ES-I3 (cell line): ENCODE results near the gene TENT5C.

ENCODE experiments used
- H3K36me3 ChIP-seq: 2 replicates; pipeline ENCODE4 v1.6.1; 2013; ENCODE audit warnings: mild to moderate bottlenecking, low read length, control low read depth, moderate library complexity; ENCODE audit not compliant: insufficient read depth
- H3K4me1 ChIP-seq: 2 replicates; pipeline ENCODE4 v1.6.1; 2013; ENCODE audit warnings: mild to moderate bottlenecking, control low read depth, low read length; ENCODE audit not compliant: insufficient read depth
- H3K9ac ChIP-seq: 2 replicates; pipeline ENCODE4 v1.6.1; 2013; ENCODE audit warnings: low read depth, mild to moderate bottlenecking, low read length, moderate library complexity
- H3K9me3 ChIP-seq: 2 replicates; pipeline ENCODE4 v1.6.1; 2013; ENCODE audit warnings: mild to moderate bottlenecking, low read length, moderate library complexity; ENCODE audit not compliant: control insufficient read depth, insufficient read depth

The TENT5C gene

GRCh38 chr1:117609471-117609911 lies 3.6 kb downstream of the TENT5C start:
- Histone ChIP-seq H3K4me1 (peaks cover 5% of the 10 kb centered on the region; the same call in 1 of the 2 replicates), H3K9ac (no peak overlapping the region)

DNA sequence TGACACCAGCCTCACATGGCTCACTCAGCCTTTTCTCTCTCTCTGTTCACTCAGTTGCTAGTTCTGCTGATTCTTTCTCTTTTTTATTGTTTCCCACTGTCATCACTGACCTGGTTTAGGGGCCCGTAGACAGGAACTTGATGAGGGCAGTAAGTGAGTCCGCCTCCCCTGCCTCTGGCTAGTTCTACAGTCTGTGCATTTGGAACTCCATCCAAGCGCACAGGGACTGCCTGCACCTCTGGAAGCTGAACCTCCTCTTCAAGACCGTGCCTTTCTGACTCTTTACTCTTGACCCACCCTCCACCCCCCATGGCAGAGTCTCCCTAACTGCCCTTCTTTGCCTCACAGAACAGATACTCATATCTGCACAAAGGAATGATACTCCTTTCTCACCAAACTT lies 4.2 kb downstream of the TENT5C start:
- Histone ChIP-seq H3K36me3 (no peaks in the 10 kb centered on the region), H3K9ac (no peak overlapping the region), H3K4me1 (peaks cover 5% of the 10 kb centered on the region; the same call in 1 of the 2 replicates), H3K9me3 (no peaks in the 10 kb centered on the region; the same call in 1 of the 2 replicates)

More at GRCh38 chr1:117609471-117609911, 3.6 kb downstream of the TENT5C start:
- H3K36me3 ChIP-seq: no peaks in the 10 kb centered on the region
- H3K9me3 ChIP-seq: no peaks in the 10 kb centered on the region; the same call in 1 of the 2 replicates

DNA sequence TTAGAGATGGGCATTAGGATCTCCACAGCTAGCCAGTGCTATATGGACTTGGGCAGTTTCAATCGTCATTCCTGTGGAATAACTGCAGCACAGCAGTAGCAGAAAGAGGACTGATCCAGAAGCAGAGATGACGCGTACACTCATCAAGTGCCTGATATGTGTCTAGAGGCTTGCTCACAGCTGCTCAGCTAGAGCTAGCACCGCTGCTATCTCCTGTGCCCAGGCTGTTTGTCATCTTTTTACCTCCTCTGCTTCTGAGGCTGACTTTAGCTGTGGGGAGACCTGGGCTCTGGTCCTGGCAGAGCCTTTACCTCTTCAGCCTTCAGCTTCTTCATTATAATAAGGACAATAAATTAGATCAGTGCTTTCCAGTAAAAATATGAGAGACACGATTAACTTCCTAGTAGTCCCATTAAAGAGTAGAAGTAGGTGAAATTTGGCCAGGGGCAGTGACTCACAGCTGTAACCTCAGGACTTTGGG lies 5.3 kb downstream of the TENT5C start:
- no peaks in the 10 kb centered on the region; the same call in 1 of the 2 replicates for H3K9me3 ChIP-seq
- peaks cover 5% of the 10 kb centered on the region; the same call in 1 of the 2 replicates for H3K4me1 ChIP-seq
- no peaks in the 10 kb centered on the region for H3K36me3 ChIP-seq
- no peak overlapping the region for H3K9ac ChIP-seq

- Histone ChIP-seq H3K9ac (no peak overlapping the region), H3K9me3 (no peaks in the 10 kb centered on the region), H3K4me1 (peaks cover 5% of the 10 kb centered on the region; the same call in 1 of the 2 replicates), H3K36me3 (no peaks in the 10 kb centered on the region)
Observed at GRCh38 chr1:117611894-117612483, 6.1 kb downstream of the TENT5C start.

- Histone ChIP-seq H3K9ac (no peak overlapping the region), H3K9me3 (no peaks in the 10 kb centered on the region), H3K4me1 (peaks cover 5% of the 10 kb centered on the region; the same call in 1 of the 2 replicates), H3K36me3 (no peaks in the 10 kb centered on the region)
Observed at GRCh38 chr1:117612517-117613248, 6.8 kb downstream of the TENT5C start.

DNA sequence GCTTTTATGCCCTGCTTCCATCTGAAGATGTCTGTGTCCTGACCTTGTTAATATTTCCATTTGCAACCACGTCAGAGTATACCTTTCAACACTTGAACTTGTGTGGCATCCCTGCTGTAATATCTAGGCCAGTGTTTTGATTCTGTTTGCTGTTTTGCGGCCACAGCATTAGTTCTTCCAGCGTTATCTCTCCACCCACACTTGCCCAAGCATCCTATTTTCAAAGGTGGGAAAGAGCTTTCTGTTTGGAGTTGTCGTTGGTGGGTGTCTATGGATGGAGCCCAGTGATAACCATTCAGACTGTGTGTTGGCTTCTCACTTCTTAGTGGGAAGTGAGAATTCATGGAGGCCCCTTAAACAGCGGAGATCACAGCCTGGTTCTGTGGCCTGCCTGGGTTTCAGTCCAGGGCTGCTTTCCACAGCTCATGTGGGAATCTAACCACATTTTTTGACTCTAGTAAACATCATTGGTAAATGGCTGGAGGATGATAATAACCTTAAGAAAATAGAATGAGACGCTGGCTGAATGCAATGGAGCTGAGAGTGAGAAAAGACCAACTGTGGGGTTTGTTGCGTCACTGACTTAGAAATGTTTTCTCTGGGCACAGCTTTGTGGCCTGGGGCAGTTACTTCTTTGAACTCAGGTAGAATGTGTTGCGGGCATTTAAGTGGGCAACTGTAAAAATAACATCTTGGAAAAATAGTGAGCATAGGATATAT lies 7.6 kb downstream of the TENT5C start:
- Histone ChIP-seq H3K4me1 (no peaks in the 10 kb centered on the region), H3K9ac (no peak overlapping the region)

GRCh38 chr1:117613969-117614729 lies 8.3 kb downstream of the TENT5C start:
- H3K9me3 ChIP-seq: no peaks in the 10 kb centered on the region
- no peaks in the 10 kb centered on the region for H3K36me3 ChIP-seq
- H3K4me1 ChIP-seq: no peaks in the 10 kb centered on the region
- no peak overlapping the region for H3K9ac ChIP-seq

More for the DNA sequence above, 7.6 kb downstream of the TENT5C start:
- Histone ChIP-seq H3K36me3 (no peaks in the 10 kb centered on the region), H3K9me3 (no peaks in the 10 kb centered on the region)

DNA sequence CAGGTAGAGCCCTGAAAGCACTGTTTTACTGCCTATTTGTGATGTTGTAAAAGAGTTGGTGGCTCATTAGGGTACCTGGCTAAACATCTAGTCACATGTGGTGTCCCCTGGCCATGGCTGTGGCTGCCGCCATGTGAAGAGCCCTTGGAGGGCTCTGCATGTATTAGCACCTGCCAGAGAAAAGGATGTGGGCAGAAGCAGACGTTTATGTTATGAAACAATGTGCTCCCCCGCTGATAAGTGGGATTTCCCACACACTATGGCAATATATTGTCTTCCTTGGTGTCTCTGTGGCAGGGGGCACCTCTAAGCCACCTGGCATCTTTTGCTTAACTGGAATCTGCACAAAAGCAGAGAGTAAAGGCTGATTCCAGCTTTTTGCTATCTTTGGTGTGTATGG lies 9.6 kb downstream of the TENT5C start:
- no peak overlapping the region for H3K9ac ChIP-seq
- H3K36me3 ChIP-seq: no peaks in the 10 kb centered on the region
- H3K9me3 ChIP-seq: no peaks in the 10 kb centered on the region
- H3K4me1 ChIP-seq: no peaks in the 10 kb centered on the region

GRCh38 chr1:117616356-117616755 lies 10.5 kb downstream of the TENT5C start:
- no peaks in the 10 kb centered on the region for H3K36me3 ChIP-seq
- H3K9ac ChIP-seq: no peak overlapping the region
- H3K4me1 ChIP-seq: no peaks in the 10 kb centered on the region
- H3K9me3 ChIP-seq: no peaks in the 10 kb centered on the region

DNA sequence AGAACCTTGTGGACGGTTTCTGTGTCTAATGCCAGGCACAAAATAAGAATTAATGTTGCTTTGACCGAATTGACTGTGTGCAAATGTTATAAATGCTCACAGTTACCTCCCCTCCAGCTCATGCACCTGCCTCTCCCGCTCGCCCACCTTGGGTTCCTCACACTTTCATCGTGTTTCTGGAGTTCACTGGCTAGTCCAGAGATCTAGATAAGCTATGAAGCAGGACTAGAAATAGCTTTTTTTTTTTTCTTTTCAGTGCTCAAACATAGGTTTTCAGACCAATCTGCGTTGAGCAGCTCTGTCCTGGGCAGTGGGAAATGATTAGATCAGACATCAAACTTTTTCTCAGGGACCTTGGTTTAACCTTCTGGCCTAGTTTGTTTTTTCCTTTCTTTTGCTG lies 11.1 kb downstream of the TENT5C start:
- Histone ChIP-seq H3K36me3 (no peaks in the 10 kb centered on the region), H3K4me1 (no peaks in the 10 kb centered on the region), H3K9ac (no peak overlapping the region)

DNA sequence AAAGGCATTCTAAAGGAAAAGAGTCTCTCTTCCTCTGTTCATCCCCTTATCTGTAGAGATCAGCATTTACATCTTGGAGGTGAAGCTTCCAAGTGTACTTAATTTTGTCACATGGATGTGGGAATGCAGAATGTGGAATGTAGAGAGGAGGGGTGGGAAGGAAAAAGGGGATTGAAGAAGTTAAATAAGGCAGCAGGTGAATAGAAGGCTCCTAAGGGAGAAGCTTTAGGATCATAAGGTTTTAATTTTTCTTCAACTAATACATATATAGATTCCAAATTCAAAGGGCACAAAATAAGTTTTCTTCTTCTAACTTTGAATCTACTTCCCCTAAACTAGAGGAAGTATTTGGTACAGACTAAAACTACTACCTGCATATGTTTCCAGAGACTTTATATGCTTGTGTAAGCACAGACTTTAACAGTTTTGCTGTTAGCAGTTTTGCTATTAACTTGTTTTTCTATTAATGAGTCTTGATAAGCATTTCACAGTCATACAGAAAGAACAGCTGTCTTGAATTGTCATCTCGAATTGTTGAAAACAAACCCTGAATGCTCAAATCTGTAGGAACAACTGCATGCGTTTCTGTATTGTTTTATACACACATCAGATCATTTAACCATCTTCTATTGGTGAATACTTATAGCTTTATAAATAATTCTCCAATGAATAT lies 12.7 kb downstream of the TENT5C start:
- Histone ChIP-seq H3K4me1 (no peaks in the 10 kb centered on the region), H3K9me3 (no peaks in the 10 kb centered on the region), H3K36me3 (no peaks in the 10 kb centered on the region), H3K9ac (no peak overlapping the region)

More for the DNA sequence above, 11.1 kb downstream of the TENT5C start:
- no peaks in the 10 kb centered on the region for H3K9me3 ChIP-seq

DNA sequence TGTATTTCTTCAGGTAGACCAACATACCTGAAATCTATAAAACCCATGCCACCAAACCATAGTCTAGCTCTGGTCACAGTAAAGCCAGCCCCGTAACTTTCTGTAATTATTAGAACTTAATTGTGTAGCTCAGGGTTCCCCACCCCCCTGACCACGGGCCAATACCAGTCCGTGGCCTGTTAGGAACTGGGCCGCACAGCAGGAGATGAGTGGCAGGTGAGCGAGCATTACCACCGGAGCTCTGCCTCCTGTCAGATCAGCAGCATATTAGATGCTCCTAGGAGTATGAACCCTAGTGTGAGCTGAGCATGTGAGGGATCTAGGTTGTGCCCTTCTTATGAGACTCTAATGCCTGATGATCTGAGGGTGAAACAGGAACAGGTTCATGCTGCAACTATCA lies 14.6 kb downstream of the TENT5C start:
- Histone ChIP-seq H3K4me1 (no peaks in the 10 kb centered on the region), H3K9ac (no peak overlapping the region), H3K9me3 (no peaks in the 10 kb centered on the region), H3K36me3 (no peaks in the 10 kb centered on the region)

DNA sequence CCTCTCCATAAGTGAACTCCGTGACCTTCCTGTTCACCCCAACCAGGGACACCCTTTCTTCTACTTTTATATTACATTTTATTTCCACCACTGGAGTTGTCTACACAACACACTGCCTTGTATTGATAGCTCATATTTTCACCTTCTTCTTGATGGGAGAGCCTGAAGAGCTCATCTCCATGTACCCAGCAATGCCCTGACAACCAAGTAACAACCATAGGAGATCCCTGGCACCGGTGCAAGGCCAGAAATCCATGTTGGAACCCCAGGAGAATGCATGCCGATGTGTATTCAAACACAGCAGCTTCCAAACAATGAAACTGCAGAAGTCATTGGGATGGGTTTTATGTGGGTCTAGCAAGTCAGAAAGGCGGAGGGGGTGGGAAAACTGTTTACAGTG lies 15.5 kb downstream of the TENT5C start:
- Histone ChIP-seq H3K36me3 (no peaks in the 10 kb centered on the region), H3K9ac (no peak overlapping the region), H3K4me1 (no peaks in the 10 kb centered on the region), H3K9me3 (no peaks in the 10 kb centered on the region)
